HepG2 (cell line): ENCODE data around the gene GAGE12J. TPM values are rescaled to one million over a fixed set of nuclear protein-coding genes. Genes with fewer than 3 reads are reported as not detected.

Source experiments
- ATAC-seq: fragments of 200-7000 bp; cut with Tn5 transposase; 3 replicates; pipeline ENCODE4 v1.9.1; 2020; ENCODE audit warnings: mild to moderate bottlenecking, moderate library complexity
- BruUV-seq: library from RNA; stranded (reverse); fragments of 400-500 nt; replicated peaks from 2 replicates; lab custom pipeline; 2021; lab: Mats Ljungman, UMichigan
- CTCF ChIA-PET: fragments of 300-600 bp; formaldehyde crosslinking; extraction: SDS; loops from one replicate; lab custom pipeline; 2021; ENCODE audit warnings: low total read pairs, inconsistent platforms, low intra/inter-chr PET ratio; lab: Yijun Ruan, JAX
- POLR2A ChIA-PET: fragments of 350-600 bp; sonication (Branson Sonifier 250); formaldehyde crosslinking; loops from one replicate; lab custom pipeline; 2020; ENCODE audit warnings: antibody characterized with exemption, inconsistent platforms; lab: Yijun Ruan, JAX
- DNase-seq: peaks from one replicate; pipeline ENCODE4 v3.0.0-alpha.2; 2015; ENCODE audit warnings: low spot score
- FAIRE-seq: peaks from 3 replicates; lab custom pipeline; 2011; peaks lifted over from hg19 to GRCh38; lab: Jason Lieb, UNC
- H2AFZ ChIP-seq: one replicate; pipeline ENCODE4 v1.6.1; 2011; ENCODE audit warnings: low read length, inconsistent platforms
- H3K27ac ChIP-seq: fragments of 300-600 bp; 3 replicates; pipeline ENCODE4 v1.8.0; 2011; ENCODE audit warnings: mixed run types, mild to moderate bottlenecking, mixed read lengths, low read length, inconsistent platforms; ENCODE audit not compliant: insufficient read depth; ENCODE audit errors: extremely low read length
- H3K27me3 ChIP-seq, 2 experiments: fragments of 200-600 bp in 1 of 2; 2 replicates in 1 of 2; 3 replicates in 1 of 2; pipeline versions ENCODE4 v1.6.0 to v1.8.0; 2011; ENCODE audit warnings: low read length in 2 of 2, mild to moderate bottlenecking in 2 of 2, moderate library complexity in 2 of 2, inconsistent platforms in 1 of 2; ENCODE audit not compliant: insufficient read depth in 2 of 2, control insufficient read depth in 1 of 2
- H3K36me3 ChIP-seq, 2 experiments: fragments of 200-600 bp in 1 of 2; replicated peaks in 1 of 2; 2 replicates in 1 of 2; 3 replicates in 1 of 2; pipeline versions ENCODE4 v1.5.1 to v1.8.0; 2011; ENCODE audit warnings: low read length in 2 of 2, inconsistent platforms in 1 of 2; ENCODE audit not compliant: insufficient read depth in 2 of 2, control insufficient read depth in 1 of 2
- H3K4me1 ChIP-seq: 2 replicates; pipeline ENCODE4 v1.5.1; 2012; ENCODE audit warnings: low read length, inconsistent platforms; ENCODE audit not compliant: insufficient read depth
- H3K4me2 ChIP-seq: 2 replicates; pipeline ENCODE4 v1.6.0; 2011; ENCODE audit warnings: low read depth, low read length, inconsistent platforms
- H3K4me3 ChIP-seq, 3 experiments: fragments of 200-600 bp in 1 of 3; sonication (generic), shearing (Covaris generic) in 1 of 3; replicated peaks in 1 of 3; 2 replicates each; pipeline ENCODE4 v1.5.1; 2011 to 2016; ENCODE audit warnings: low read length in 3 of 3, inconsistent platforms in 2 of 3, low read depth in 2 of 3, mild to moderate bottlenecking in 2 of 3, control low read depth in 1 of 3, mixed read lengths in 1 of 3; ENCODE audit not compliant: insufficient read depth in 1 of 3
- H3K79me2 ChIP-seq: one replicate; pipeline ENCODE4 v1.6.1; 2011; ENCODE audit warnings: low read length, inconsistent platforms; ENCODE audit not compliant: insufficient read depth
- H3K9ac ChIP-seq: 2 replicates; pipeline ENCODE4 v1.6.0; 2011; ENCODE audit warnings: mild to moderate bottlenecking, low read depth, low read length, inconsistent platforms; ENCODE audit not compliant: insufficient read depth
- H3K9me3 ChIP-seq: 2 replicates; pipeline ENCODE4 v1.5.1; 2012; ENCODE audit warnings: mild to moderate bottlenecking, low read length
- H4K20me1 ChIP-seq: 2 replicates; pipeline ENCODE4 v1.6.0; 2011; ENCODE audit warnings: inconsistent platforms, mild to moderate bottlenecking, low read length, moderate library complexity; ENCODE audit not compliant: insufficient read depth
- ARNTL ChIP-seq: sonication (generic); formaldehyde crosslinking; IDR thresholded peaks from 2 replicates; pipeline ENCODE4 v1.4.0; 2020; ENCODE audit warnings: mild to moderate bottlenecking, missing genetic modification reagents
- BRCA1 ChIP-seq: sonication (generic); formaldehyde crosslinking; IDR thresholded peaks from 2 replicates; pipeline ENCODE4 v1.4.0; 2020; ENCODE audit warnings: missing genetic modification reagents
- SIN3A ChIP-seq: IDR thresholded peaks from 2 replicates; pipeline ENCODE4 v1.6.1; 2011; ENCODE audit warnings: low read depth, mild to moderate bottlenecking, control low read depth, low read length, borderline replicate concordance
- SMYD3 ChIP-seq: sonication (generic); formaldehyde crosslinking; IDR thresholded peaks from 2 replicates; pipeline ENCODE4 v1.8.1; 2023; ENCODE audit warnings: mild to moderate bottlenecking, missing genetic modification reagents
- ZC3H13 ChIP-seq: sonication (generic); formaldehyde crosslinking; IDR thresholded peaks from 2 replicates; pipeline ENCODE4 v1.8.1; 2023; ENCODE audit warnings: mild to moderate bottlenecking, missing genetic modification reagents, moderate library complexity
- ZNF138 ChIP-seq: sonication (generic); formaldehyde crosslinking; IDR thresholded peaks from 2 replicates; pipeline ENCODE4 v1.5.0; 2020; ENCODE audit warnings: mild to moderate bottlenecking, low read depth, missing genetic modification reagents
- WGBS: methylation state at CpG from one replicate; pipeline ENCODE4 v1.1.6; 2017; ENCODE audit warnings: low lambda C conversion rate; 5-methylcytosine and 5-hydroxymethylcytosine counted together
- in situ Hi-C: cut with HindIII; loops from 2 replicates; pipeline ENCODE4 v1.10.0; 2017; ENCODE audit warnings: low pct_unique_long_range_greater_than_20kb; ENCODE audit not compliant: extremely low pct_ligation_motif_present
- intact Hi-C: fragments of 100-400 bp; cut with micrococcal nuclease; formaldehyde crosslinking; loops from one replicate; pipeline ENCODE4 v1.10.0; 2022; ENCODE audit not compliant: unreplicated experiment
- polyA plus RNA-seq, 8 experiments: library from polyadenylated mRNA; depleted of rRNA in 3 of 8; stranded (reverse) in 7 of 8; unstranded in 1 of 8; fragments of >200 nt; fragmentation: Illumina TruSeq in 4 of 8; extraction: Trizol in 4 of 8; gene quantifications; 2 replicates each; pipeline versions ENCODE4 v1.2.1 to v1.2.3, GENCODE V29; 2011 to 2016; ENCODE audit warnings: low read depth in 4 of 8, missing spikeins in 1 of 8, mixed read lengths in 1 of 8; ENCODE audit not compliant: insufficient read depth in 1 of 8
- total RNA-seq, 5 experiments: library from RNA; depleted of rRNA; stranded (reverse); fragments of >200 nt; fragmentation: Illumina TruSeq; extraction: Trizol; gene quantifications; 2 replicates each; pipeline ENCODE4 v1.2.3, GENCODE V29; 2016; ENCODE audit warnings: low read depth in 1 of 5
- TF ChIP-seq, protein P1 (sequence below): sonication (generic); formaldehyde crosslinking; IDR thresholded peaks from 2 replicates; pipeline ENCODE4 v1.9.0; 2021; ENCODE audit warnings: mild to moderate bottlenecking, missing genetic modification reagents

Gene GAGE12J
- total and polyA plus RNA-seq, 2 of the 13 experiments (the other 11 are each of a cell fraction or from before 2014, with no cell fraction given): not detected

DNA sequence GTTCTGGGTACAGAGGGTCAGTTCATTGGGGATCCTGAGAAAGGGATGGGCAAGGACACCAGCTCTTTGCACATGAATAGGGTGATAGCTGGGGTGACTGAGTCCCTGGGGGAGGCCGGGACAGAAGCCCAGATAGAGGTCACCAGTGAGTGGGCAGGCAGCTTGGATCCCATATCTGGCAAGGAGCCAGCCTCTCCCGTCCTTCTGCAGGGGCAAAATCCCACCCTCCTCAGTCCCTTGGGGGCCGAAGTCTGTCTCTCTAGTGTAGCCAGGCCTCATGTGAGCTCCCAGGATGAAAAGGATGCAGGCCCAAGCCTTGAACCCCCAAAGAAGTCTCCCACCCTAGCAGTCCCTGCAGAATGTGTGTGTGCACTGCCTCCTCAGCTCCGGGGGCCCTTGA, 35.3 kb upstream of the GAGE12J start:
- FAIRE-seq (no peak), ATAC-seq (no peak), DNase-seq (no peak)
- H3K9ac ChIP-seq: no peak overlapping the region
- in situ Hi-C loops: no loop called here
- no CpG with 5 or more reads among the region's 4 CpGs for WGBS
- no peaks in the 10 kb centered on the region for H3K79me2 ChIP-seq
- ChIA-PET POLR2A (no interaction called here), CTCF (no interaction called here)
- intact Hi-C loops: no loop called here
- no peaks in the 10 kb centered on the region; a peak in 1 of 5 replicates for H3K27me3 ChIP-seq
- H3K4me2 ChIP-seq: no peak overlapping the region
- H3K27ac ChIP-seq: no peak overlapping the region
- H2AFZ ChIP-seq: no peak overlapping the region
- TF ChIP-seq ZNF138 (CRISPR knock-in tag) (no peak), BRCA1 (CRISPR knock-in tag) (no peak), SIN3A (no peak), ZC3H13 (no peak), SMYD3 (CRISPR knock-in tag) (no peak), ARNTL (CRISPR knock-in tag) (no peak)
- TF ChIP-seq, protein P1, sequence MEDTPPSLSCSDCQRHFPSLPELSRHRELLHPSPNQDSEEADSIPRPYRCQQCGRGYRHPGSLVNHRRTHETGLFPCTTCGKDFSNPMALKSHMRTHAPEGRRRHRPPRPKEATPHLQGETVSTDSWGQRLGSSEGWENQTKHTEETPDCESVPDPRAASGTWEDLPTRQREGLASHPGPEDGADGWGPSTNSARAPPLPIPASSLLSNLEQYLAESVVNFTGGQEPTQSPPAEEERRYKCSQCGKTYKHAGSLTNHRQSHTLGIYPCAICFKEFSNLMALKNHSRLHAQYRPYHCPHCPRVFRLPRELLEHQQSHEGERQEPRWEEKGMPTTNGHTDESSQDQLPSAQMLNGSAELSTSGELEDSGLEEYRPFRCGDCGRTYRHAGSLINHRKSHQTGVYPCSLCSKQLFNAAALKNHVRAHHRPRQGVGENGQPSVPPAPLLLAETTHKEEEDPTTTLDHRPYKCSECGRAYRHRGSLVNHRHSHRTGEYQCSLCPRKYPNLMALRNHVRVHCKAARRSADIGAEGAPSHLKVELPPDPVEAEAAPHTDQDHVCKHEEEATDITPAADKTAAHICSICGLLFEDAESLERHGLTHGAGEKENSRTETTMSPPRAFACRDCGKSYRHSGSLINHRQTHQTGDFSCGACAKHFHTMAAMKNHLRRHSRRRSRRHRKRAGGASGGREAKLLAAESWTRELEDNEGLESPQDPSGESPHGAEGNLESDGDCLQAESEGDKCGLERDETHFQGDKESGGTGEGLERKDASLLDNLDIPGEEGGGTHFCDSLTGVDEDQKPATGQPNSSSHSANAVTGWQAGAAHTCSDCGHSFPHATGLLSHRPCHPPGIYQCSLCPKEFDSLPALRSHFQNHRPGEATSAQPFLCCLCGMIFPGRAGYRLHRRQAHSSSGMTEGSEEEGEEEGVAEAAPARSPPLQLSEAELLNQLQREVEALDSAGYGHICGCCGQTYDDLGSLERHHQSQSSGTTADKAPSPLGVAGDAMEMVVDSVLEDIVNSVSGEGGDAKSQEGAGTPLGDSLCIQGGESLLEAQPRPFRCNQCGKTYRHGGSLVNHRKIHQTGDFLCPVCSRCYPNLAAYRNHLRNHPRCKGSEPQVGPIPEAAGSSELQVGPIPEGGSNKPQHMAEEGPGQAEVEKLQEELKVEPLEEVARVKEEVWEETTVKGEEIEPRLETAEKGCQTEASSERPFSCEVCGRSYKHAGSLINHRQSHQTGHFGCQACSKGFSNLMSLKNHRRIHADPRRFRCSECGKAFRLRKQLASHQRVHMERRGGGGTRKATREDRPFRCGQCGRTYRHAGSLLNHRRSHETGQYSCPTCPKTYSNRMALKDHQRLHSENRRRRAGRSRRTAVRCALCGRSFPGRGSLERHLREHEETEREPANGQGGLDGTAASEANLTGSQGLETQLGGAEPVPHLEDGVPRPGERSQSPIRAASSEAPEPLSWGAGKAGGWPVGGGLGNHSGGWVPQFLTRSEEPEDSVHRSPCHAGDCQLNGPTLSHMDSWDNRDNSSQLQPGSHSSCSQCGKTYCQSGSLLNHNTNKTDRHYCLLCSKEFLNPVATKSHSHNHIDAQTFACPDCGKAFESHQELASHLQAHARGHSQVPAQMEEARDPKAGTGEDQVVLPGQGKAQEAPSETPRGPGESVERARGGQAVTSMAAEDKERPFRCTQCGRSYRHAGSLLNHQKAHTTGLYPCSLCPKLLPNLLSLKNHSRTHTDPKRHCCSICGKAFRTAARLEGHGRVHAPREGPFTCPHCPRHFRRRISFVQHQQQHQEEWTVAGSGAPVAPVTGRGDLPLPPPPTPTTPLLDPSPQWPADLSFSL (CRISPR knock-in tag): no peak
- no peaks in the 10 kb centered on the region for H4K20me1 ChIP-seq
- H3K9me3 ChIP-seq: no peaks in the 10 kb centered on the region
- no TSS peak for BruUV-seq
- H3K36me3 ChIP-seq: no peaks in the 10 kb centered on the region
- no peaks in the 10 kb centered on the region for H3K4me1 ChIP-seq
- no peak overlapping the region for H3K4me3 ChIP-seq
